ENCODE measurements around the gene GEMIN2. TPM values are rescaled to one million over a fixed set of nuclear protein-coding genes. Genes with fewer than 3 reads are reported as not detected.

Gene GEMIN2
- total and polyA plus RNA-seq, 12 donors = 5.6 to 13.1 (median 7.9) TPM

- Histone ChIP-seq H3K9me3 (no peaks in the 10 kb centered on the region), H3K4me1 (peaks cover 0 to 23% (median 0%) of the 10 kb centered on the region in 9 donors), H3K27ac (no peak overlapping the region), H3K27me3 (no peaks in the 10 kb centered on the region), H3K36me3 (peaks cover 0 to 58% (median 43%) of the 10 kb centered on the region in 9 donors), H3K4me3 (no peak overlapping the region)
- DNase-seq (no peak), ATAC-seq (no peak)
- no peak for TF ChIP-seq CTCF (IDR thresholded peaks at IDR 0.05)
- intact Hi-C loops (cut with DNase I) = no loop called here
- 91 to 94% methylated on average over 5 of the region's 5 CpGs for WGBS, 2 donors
These were observed 71.3 kb downstream of the GEMIN2 start for GRCh38 chr14:39185256-39186049.

Other genes with a start within 250 kb of the GEMIN2 start
- 100 to 1,000 TPM in 1 of 10 donors, 10 to 100 TPM in 9; 70.0 to 113 (median 82.9) TPM for gene SEC23A, start 11.1 kb upstream of the GEMIN2 start, total RNA-seq
- 10 to 100 TPM; 12.1 to 36.6 TPM for gene SEC23A, start 11.1 kb upstream of the GEMIN2 start, polyA plus RNA-seq
- gene TRAPPC6B, start 56.0 kb downstream of the GEMIN2 start, total RNA-seq = 10 to 100 TPM; 19.5 to 30.0 (median 25.0) TPM
- gene TRAPPC6B, start 56.0 kb downstream of the GEMIN2 start, polyA plus RNA-seq = 10 to 100 TPM in 1 of 2 donors, 1 to 10 TPM in 1; 7.7 to 10.3 TPM
- gene PNN, start 60.9 kb downstream of the GEMIN2 start, total RNA-seq = 10 to 100 TPM; 16.8 to 31.0 (median 20.5) TPM
- 10 to 100 TPM; 18.9 to 54.4 TPM for gene PNN, start 60.9 kb downstream of the GEMIN2 start, polyA plus RNA-seq
- gene MIA2, start 119.6 kb downstream of the GEMIN2 start, total RNA-seq = 10 to 100 TPM; 17.8 to 34.2 (median 22.3) TPM
- gene MIA2, start 119.6 kb downstream of the GEMIN2 start, polyA plus RNA-seq = 10 to 100 TPM in 1 of 2 donors, 1 to 10 TPM in 1; 8.0 to 34.6 TPM